GM12865 (cell line): ENCODE data around the gene FAM50A.

ENCODE experiments used
- DNase-seq: peaks from one replicate; pipeline ENCODE4 v3.0.0; 2010; ENCODE audit warnings: low read depth
- H3K4me3 ChIP-seq: 2 replicates; pipeline ENCODE4 v1.5.1; 2011; ENCODE audit warnings: mild to moderate bottlenecking, low read depth, low read length, control low read depth
- TF ChIP-seq, protein P1 (sequence below): IDR thresholded peaks from 2 replicates; pipeline ENCODE4 v1.5.1; 2011; ENCODE audit warnings: low read length, control low read depth, low read depth, inconsistent platforms; ENCODE audit not compliant: insufficient read depth; ENCODE audit errors: missing control alignments

The FAM50A gene

GRCh38 chrX:154435171-154435733 lies 8.7 kb upstream of the FAM50A start:
- no peak overlapping the region for H3K4me3 ChIP-seq
- DNase-seq: no peak
- TF ChIP-seq, protein P1, sequence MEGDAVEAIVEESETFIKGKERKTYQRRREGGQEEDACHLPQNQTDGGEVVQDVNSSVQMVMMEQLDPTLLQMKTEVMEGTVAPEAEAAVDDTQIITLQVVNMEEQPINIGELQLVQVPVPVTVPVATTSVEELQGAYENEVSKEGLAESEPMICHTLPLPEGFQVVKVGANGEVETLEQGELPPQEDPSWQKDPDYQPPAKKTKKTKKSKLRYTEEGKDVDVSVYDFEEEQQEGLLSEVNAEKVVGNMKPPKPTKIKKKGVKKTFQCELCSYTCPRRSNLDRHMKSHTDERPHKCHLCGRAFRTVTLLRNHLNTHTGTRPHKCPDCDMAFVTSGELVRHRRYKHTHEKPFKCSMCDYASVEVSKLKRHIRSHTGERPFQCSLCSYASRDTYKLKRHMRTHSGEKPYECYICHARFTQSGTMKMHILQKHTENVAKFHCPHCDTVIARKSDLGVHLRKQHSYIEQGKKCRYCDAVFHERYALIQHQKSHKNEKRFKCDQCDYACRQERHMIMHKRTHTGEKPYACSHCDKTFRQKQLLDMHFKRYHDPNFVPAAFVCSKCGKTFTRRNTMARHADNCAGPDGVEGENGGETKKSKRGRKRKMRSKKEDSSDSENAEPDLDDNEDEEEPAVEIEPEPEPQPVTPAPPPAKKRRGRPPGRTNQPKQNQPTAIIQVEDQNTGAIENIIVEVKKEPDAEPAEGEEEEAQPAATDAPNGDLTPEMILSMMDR: no peak

- peak overlapping the region; percentile 73 for H3K4me3 ChIP-seq
- TF ChIP-seq, protein P1: no peak
- peak; percentile 61 for DNase-seq
Observed at GRCh38 chrX:154436374-154436982, 7.5 kb upstream of the FAM50A start.

GRCh38 chrX:154436983-154437752 lies 6.8 kb upstream of the FAM50A start, which contains the start of gene GDI1:
Gene GDI1, plus strand, starts transcription at chrX:154437154. Its CDS starts 101 bp downstream, at chrX:154437255.
- H3K4me3 ChIP-seq: peak within 1 kb of the TSS; percentile 73
- peak; percentile 70 for DNase-seq
- TF ChIP-seq, protein P1: no peak

GRCh38 chrX:154437971-154438893 lies 5.7 kb upstream of the FAM50A start:
- peak overlapping the region; percentile 73 for H3K4me3 ChIP-seq
- TF ChIP-seq, protein P1: no peak
- DNase-seq: no peak

DNA sequence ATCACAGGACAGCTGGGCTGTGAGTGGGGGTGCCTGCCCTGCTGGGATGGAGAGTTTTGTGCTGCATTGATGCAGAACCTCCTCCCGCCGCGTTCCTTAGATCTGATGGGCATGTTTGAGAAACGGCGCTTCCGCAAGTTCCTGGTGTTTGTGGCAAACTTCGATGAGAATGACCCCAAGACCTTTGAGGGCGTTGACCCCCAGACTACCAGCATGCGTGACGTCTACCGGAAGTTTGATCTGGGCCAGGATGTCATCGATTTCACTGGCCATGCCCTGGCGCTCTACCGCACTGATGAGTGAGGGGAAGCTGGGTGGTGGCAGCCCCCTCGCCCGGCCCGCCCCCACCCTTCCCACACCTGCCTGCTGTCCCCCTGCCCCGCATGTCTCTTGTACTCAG lies 4.1 kb upstream of the FAM50A start:
- no peak for DNase-seq
- no peak overlapping the region for H3K4me3 ChIP-seq
- TF ChIP-seq, protein P1: no peak

DNA sequence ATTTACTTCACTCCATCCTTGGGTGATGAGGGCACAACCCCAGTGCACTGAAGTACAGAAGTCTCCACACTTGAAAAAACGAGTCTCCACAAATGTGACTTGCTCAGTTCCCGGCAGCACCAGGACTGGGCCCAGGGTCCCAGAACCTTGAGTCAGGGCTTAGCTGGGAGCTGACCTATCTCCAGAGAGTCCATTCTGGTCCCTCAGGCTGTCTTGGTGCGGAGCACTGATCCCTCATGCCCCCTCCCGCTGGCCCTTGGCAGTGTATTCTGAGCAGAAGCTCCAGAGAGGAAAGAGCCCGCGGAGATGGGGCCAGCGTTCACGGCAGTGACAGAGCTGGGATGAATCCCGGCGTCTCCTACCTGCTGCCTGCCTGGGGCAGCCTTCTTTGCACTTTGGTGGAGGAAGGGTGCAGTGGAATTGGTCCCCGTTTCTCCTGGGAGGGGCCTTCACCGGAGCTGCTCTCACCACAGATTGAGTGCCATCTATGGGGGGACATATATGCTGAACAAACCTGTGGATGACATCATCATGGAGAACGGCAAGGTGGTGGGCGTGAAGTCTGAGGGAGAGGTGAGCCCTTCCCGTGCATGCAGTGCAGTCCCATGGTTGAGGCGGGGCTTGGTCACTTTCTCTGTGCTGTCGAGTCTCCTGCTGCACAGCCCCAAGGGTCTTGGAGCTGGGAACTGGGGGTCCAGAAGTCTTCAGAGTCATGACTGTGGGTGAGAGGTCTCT lies 3.2 kb upstream of the FAM50A start:
- H3K4me3 ChIP-seq: no peak overlapping the region
- TF ChIP-seq, protein P1: no peak
- DNase-seq: no peak
